Lower leg skin (tissue), 3 donors: ENCODE results near the gene TEPSIN.

Experiments
- CTCF ChIP-seq, 3 donors: fragments of 450-650 bp; IDR thresholded peaks; one replicate each; pipeline ENCODE4 v1.5.1; 2016; ENCODE audit warnings: antibody characterized with exemption in 3 of 3, mild to moderate bottlenecking in 3 of 3, moderate library complexity in 2 of 3
- POLR2A ChIP-seq, 2 donors: fragments of 450-650 bp; IDR thresholded peaks; one replicate each; pipeline ENCODE4 v1.6.1; 2016 to 2017; ENCODE audit warnings: antibody characterized with exemption in 2 of 2, mild to moderate bottlenecking in 1 of 2, moderate library complexity in 1 of 2

GRCh38 chr17:81254955-81255717 is 16.3 kb upstream of the TEPSIN start:
- TF ChIP-seq CTCF (IDR thresholded peaks at IDR 0.05) (no peak), POLR2A (IDR thresholded peaks at IDR 0.05) (no peak)
